Measurements from ENCODE around the gene RNF175. TPM values are rescaled to one million over a fixed set of nuclear protein-coding genes. Genes with fewer than 3 reads are reported as not detected.

The RNF175 gene
- total and polyA plus RNA-seq, 7 donors: 0.26 to 1.8 (median 0.99) TPM; not detected in 4

DNA sequence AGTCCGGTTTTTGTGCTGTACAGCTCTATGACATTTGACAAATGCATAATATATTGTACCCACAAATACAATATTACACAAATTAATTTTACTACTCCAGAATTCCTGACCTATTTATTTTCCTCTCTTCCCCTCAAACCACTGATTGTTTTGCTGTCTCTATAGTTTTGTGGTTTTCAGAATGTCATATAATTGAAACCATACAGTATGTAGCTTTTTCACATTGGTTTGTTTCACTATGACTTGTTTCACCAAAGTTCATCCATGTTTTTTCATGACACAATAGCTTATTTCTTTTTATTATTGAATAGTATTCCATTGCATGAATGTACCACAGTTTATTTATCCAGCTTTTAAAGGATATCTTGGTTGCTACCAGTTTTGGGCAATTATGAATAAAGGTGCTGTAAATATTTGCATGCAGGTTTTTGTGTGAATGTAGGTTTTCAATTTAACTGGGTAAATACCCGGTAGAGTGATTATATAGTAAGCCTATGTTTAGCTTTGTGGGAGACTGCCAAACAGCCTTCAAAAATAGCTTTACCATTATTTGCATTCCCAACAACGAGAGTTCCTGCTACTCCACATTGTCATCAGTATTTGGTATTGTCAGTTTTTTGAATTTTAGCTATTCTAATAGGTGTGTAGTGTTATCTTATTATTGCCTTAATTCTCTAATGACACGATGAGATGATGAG is 25.9 kb downstream of the RNF175 start:
- Histone ChIP-seq H3K4me3 (no peak overlapping the region), H3K27ac (no peak overlapping the region), H3K4me1 (no peaks in the 10 kb centered on the region), H3K9me3 (no peaks in the 10 kb centered on the region), H3K27me3 (no peaks in the 10 kb centered on the region), H3K36me3 (no peaks in the 10 kb centered on the region)
- 52 to 68% methylated on average over 4 of the region's 4 CpGs for WGBS, 2 donors
- TF ChIP-seq, protein P1, sequence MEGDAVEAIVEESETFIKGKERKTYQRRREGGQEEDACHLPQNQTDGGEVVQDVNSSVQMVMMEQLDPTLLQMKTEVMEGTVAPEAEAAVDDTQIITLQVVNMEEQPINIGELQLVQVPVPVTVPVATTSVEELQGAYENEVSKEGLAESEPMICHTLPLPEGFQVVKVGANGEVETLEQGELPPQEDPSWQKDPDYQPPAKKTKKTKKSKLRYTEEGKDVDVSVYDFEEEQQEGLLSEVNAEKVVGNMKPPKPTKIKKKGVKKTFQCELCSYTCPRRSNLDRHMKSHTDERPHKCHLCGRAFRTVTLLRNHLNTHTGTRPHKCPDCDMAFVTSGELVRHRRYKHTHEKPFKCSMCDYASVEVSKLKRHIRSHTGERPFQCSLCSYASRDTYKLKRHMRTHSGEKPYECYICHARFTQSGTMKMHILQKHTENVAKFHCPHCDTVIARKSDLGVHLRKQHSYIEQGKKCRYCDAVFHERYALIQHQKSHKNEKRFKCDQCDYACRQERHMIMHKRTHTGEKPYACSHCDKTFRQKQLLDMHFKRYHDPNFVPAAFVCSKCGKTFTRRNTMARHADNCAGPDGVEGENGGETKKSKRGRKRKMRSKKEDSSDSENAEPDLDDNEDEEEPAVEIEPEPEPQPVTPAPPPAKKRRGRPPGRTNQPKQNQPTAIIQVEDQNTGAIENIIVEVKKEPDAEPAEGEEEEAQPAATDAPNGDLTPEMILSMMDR (IDR thresholded peaks at IDR 0.05): no peak
- TF ChIP-seq EP300 (IDR thresholded peaks at IDR 0.05) (no peak), POLR2A (IDR thresholded peaks at IDR 0.05) (no peak), POLR2AphosphoS5 (IDR thresholded peaks at IDR 0.05) (no peak)
- intact Hi-C loops (cut with DNase I): no loop called here
- no peak for DNase-seq

DNA sequence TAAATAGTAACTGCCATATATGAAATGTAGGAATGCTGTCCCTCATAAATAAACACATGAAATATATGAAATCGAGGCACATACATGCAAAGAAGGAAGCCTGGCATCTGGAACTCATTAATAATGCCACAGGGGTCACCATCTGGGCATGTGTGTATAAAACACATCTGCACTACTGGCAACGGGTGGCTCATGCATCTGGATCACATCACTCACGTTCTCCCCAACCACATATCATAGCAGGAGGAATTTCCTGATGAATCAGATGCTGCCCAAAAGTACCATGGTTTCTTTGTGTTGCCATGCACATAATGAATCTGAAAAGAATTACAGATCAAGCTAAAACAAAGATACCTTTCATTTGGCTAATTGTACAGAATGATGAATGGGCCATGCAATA is 28.6 kb downstream of the RNF175 start:
- intact Hi-C loops (cut with DNase I): no loop called here
- Histone ChIP-seq H3K27me3 (no peaks in the 10 kb centered on the region), H3K4me3 (no peak overlapping the region), H3K27ac (no peak overlapping the region), H3K9me3 (no peaks in the 10 kb centered on the region), H3K36me3 (no peaks in the 10 kb centered on the region), H3K4me1 (no peaks in the 10 kb centered on the region)
- DNase-seq: no peak
- WGBS, 2 donors: 41 to 48% methylated on average over 3 of the region's 3 CpGs
- TF ChIP-seq EP300 (IDR thresholded peaks at IDR 0.05) (no peak), POLR2AphosphoS5 (IDR thresholded peaks at IDR 0.05) (no peak), POLR2A (IDR thresholded peaks at IDR 0.05) (no peak)
- TF ChIP-seq, protein P1 (IDR thresholded peaks at IDR 0.05): no peak

DNA sequence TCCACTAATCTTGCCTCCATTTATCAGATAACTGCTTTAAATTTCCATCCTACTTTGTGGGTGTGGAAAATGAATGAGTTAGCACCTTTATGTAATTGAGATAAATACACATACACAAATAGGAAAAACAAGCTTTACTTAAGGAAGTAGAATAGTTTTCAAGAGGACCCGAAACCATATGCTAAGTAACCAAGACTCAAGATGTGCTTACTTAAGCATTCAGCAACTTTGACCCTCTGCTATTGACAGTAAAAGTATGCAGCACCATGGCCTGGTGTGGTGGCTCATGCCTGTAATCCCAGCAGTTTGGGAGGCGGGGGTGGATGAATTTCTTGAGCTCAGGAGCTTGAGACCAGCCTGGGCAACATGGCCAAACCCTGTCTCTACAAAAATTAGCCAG is 29.9 kb downstream of the RNF175 start:
- Histone ChIP-seq H3K4me1 (no peaks in the 10 kb centered on the region), H3K27me3 (no peaks in the 10 kb centered on the region), H3K4me3 (no peak overlapping the region), H3K36me3 (no peaks in the 10 kb centered on the region), H3K9me3 (no peaks in the 10 kb centered on the region), H3K27ac (no peak overlapping the region)
- no peak for TF ChIP-seq POLR2AphosphoS5 (IDR thresholded peaks at IDR 0.05)
- TF ChIP-seq POLR2A (IDR thresholded peaks at IDR 0.05): no peak
- TF ChIP-seq, protein P1 (IDR thresholded peaks at IDR 0.05): no peak
- TF ChIP-seq EP300 (IDR thresholded peaks at IDR 0.05): no peak
- intact Hi-C loops (cut with DNase I): no loop called here
- WGBS, 2 donors: 79 to 82% methylated on average over 2 of the region's 2 CpGs
- no peak for DNase-seq

DNA sequence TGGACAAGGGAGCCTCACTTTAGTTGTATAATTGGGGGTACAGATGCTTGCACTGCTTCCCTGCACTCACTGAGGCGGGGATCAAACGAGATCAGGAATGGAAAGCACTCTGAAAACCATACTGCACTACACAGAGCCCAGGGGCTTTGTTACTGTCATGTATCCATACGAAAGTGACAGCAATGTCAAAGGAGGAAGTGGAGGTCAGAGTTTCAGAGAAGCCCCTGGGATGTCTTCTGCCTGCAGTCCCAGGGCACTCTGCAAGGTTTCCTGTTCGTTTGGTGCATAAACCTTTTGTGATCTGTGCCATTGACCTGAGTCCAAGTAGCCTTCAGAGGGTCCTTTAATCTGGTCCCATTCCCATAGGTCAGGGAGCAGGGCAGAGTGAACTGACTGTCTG is 31.2 kb downstream of the RNF175 start:
- Histone ChIP-seq H3K4me1 (no peaks in the 10 kb centered on the region), H3K9me3 (no peaks in the 10 kb centered on the region), H3K4me3 (no peak overlapping the region), H3K27ac (no peak overlapping the region), H3K27me3 (no peaks in the 10 kb centered on the region), H3K36me3 (no peaks in the 10 kb centered on the region)
- TF ChIP-seq, protein P1 (IDR thresholded peaks at IDR 0.05): no peak
- no peak for TF ChIP-seq POLR2A (IDR thresholded peaks at IDR 0.05)
- TF ChIP-seq POLR2AphosphoS5 (IDR thresholded peaks at IDR 0.05): no peak
- TF ChIP-seq EP300 (IDR thresholded peaks at IDR 0.05): no peak
- intact Hi-C loops (cut with DNase I): no loop called here
- 59 to 70% methylated on average over 4 of the region's 4 CpGs for WGBS, 2 donors
- no peak for DNase-seq

DNA sequence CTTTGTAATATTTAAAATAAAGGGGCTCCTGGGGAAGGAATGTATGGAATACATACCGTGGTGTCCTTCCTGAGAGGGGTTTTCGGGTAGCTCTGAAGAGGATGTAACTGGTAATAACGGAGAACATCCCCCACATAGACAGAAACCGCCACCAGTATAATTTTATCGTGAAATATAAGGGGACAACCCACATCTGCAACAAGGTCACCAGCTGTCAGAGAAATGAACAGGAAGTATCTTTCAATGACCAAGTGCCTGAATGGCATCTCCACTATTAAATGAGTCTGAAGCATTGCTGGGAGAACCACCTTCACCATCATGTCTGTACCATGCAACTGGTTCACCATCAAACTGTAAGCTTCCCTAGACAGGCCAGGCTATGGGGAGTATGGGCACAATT is 31.7 kb downstream of the RNF175 start:
- Histone ChIP-seq H3K4me1 (no peaks in the 10 kb centered on the region), H3K36me3 (no peaks in the 10 kb centered on the region), H3K27ac (no peak overlapping the region), H3K4me3 (no peak overlapping the region), H3K27me3 (no peaks in the 10 kb centered on the region), H3K9me3 (no peaks in the 10 kb centered on the region)
- TF ChIP-seq POLR2A (IDR thresholded peaks at IDR 0.05) (no peak), EP300 (IDR thresholded peaks at IDR 0.05) (no peak), POLR2AphosphoS5 (IDR thresholded peaks at IDR 0.05) (no peak)
- TF ChIP-seq, protein P1 (IDR thresholded peaks at IDR 0.05): no peak
- 79 to 84% methylated on average over 5 of the region's 5 CpGs for WGBS, 2 donors
- DNase-seq: no peak
- intact Hi-C loops (cut with DNase I): no loop called here

Measured in sigmoid colon (tissue), 7 donors.